Fibroblast of gingiva (primary cell): ENCODE data around the gene MAP3K4.

Experiments used
- DNase-seq: peaks from one replicate; pipeline ENCODE4 v3.0.0-alpha.2; 2011; ENCODE audit warnings: low read depth

Gene MAP3K4

DNA sequence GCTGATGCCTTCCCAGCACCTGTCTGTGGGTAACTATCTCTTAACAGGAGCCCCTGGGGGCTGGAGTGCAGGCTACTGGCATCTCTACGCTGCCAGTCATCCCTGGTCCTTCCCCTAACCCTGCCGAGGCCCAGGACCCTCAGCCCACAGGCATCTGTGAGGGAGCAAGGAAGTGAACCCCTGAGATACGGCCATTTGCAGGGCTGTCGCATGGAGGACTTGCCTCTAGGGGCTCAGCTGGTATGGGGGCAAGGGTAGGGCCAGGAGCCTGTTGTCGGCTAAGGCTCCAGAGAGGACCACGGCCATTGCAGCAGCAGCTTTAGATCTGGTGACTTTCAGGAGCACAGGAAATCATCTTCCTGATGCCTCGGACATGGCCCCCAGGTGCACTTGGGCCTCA, 49.7 kb downstream of the MAP3K4 start:
- DNase-seq: no peak

DNA sequence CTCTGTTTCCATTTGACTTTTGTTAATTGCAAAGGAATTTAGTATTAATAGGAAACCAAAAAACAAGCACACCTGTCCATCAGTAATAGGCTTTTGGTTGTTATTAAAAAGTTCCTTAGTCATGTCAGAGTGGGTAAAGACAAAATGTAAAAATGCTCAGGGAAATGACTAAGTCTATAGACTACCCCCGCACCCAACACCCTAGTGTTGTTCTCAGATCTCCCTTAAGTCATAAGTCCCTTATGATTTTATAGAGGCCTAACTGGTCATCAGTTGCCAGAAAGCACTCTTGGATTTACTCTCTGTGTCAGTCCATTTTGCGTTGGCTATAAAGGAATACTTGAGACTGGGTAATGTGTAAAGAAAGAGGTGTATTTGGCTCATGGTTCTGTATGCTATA, 52.8 kb downstream of the MAP3K4 start:
- DNase-seq: no peak

DNA sequence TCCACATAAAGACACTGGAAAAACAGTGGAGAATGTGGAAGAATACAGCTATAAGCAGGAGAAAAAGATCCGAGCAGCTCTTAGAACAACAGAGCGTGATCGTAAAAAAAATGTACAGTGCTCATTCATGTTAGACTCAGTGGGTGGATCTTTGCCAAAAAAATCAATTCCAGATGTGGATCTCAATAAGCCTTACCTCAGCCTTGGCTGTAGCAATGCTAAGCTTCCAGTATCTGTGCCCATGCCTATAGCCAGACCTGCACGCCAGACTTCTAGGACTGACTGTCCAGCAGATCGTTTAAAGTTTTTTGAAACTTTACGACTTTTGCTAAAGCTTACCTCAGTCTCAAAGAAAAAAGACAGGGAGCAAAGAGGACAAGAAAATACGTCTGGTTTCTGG, 57.1 kb downstream of the MAP3K4 start:
- peak; percentile 91 for DNase-seq

DNA sequence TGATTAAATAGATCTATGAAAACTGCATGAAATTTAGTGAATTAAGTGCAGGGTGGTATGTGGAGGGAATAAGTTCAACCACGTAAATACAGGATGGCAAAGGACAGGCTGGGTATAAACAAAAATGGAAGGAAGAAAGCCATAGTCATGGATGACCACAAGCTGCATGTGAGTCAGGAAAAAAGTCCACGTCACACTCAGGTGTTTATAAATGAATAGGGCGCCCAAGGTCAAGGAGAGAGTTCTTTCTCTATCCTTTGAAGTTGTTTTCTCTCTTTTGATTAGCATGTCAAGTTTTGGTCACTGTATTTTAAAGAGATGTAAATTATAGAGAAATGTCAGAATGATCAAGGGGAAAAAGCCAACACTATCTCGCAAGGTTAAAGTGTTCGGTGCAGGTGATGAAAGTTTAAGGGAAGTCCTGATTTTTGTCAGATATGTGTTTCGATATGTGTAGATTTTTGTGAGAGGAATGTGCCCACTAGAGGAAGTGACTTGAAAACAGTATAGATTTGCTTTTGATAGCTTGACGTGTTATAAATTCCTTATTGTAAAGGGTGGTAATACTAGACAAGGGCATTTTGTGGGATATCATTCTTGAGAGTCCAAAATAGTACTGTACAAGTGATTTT, 58.7 kb downstream of the MAP3K4 start:
- no peak for DNase-seq

DNA sequence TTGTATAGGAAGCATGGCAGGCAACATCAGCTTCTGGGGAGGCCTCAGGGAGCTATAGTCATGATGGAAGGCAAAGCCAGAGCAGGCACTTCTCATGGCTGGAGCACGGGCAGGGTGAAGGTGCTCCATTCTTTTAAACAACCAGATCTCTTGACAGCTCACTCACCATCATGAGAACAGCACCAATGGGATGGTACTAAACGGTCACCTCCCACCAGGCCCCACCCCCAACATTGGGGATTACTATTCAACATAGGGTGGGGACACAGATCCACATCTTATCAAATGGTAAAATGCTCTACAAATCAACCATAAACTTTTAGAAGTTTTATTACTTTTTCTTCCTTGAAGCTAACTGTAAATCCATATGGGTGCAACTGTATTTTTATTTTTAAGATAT, 61.5 kb downstream of the MAP3K4 start:
- DNase-seq: no peak

DNA sequence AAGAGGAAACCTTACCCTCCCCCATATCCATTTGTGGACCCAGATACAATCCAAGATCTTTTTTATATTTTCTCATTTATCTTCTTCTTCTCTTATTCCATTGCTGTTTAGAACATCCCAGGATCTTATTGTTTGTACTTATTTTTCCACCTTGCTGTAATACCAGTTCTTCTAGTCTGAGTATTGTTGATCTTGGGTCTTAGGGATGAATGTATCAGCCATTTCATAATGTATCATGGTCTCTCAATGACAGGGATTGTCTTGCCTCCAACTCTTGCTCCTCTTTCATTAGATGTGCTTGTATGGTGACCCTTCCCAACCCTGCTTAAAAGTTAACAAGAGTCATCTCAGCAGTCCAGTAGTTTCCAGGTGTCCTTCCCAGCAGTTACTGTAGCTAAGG, 63.3 kb downstream of the MAP3K4 start:
- DNase-seq: no peak

DNA sequence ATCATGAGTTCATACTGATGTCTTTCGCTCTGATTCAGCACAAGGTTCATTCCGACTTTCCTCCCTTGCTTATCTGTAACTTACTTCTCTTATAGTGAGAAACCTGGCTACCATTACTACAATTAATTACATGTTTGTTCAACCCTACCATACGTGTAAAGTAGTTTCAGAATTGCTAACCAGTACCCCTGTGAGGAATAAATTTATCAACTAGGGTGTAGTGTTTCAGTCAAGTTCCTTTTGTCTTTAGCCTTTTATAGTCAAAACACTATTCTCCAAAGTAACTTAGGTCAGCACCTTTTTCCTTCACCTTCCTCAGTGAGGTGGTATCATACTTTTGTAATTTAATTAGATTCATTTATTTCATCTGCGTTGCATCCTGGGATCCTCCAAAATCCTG, 64.9 kb downstream of the MAP3K4 start:
- DNase-seq: no peak

DNA sequence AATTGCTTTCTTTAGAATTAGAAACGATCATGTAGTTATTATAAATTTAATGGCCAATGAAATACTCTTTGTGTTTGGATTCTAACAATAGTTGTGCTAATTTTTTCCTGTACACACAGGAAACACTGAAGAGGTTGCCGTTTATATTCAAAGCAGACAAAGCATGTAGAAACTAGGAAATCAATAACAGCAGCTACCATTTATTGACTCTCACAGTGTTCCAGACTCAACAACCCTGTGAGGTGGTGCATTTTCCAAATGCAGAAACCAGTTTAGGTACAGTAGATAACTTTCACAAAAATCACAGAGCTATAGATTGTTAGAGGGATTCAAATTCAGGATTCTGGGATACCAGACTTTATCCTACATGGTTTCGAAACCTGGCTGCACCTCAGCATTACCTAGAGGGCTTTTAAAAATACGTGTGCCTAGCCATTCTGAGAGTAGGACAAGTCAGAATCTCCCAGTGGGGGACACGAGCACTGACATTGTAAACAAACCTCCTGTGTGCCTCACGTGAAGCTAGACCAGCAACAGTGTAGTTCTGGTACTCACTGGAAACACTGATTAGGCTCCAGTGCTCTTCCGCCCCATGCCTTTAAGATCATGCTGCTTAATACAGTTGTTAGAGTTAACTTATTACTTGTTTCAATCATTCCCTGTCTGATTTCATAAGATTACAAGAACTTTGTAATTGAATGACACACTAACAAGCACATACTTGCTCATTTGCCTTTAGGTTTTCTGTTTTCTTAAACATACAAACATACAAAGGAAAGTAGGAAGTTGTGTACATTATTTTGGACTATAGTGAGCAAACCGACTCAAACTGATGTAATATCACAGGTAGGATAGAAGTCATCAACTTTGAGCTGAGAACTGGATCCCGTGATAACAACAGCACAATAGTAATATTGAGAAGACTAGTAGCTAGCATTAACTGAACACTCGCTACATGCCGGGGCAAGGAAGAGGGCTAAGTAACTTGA, 65.8 kb downstream of the MAP3K4 start:
- no peak for DNase-seq

DNA sequence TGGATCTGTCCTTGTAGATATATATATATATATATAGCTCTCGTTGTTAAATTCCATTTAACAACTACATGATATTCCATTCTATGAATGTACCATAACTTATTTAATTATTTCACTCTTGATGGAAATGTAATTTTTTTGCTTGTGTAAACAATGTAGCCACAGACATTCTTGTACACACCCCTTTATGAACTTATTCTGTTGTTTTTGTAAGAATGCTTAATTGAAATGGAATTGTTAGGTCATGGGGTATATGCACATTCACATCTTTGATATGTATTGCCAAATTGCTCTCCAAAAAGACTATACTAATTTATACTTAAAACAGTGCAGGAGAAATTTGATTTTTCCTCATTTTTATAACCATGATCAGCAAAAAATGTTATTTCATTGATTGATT, 67.2 kb downstream of the MAP3K4 start:
- DNase-seq: peak; percentile 13

DNA sequence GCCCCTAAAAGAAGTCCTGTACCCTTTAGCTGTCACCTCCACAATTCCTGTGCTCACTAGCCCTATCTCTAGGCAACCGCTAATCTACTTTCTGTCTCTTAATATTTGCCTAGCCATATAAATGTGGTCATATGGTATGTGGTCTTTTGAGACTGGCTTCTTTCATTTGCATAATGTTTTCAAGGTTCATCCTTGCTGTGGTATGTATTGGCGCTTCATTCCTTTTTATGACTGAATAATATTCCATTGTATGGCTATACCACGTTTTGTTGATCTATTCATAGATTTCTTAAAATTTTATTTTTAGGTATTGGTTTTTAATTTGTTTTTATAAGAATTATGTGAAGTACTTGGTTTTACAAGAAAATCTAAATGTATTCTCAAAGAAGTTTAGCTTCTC, 70.0 kb downstream of the MAP3K4 start:
- DNase-seq: no peak

DNA sequence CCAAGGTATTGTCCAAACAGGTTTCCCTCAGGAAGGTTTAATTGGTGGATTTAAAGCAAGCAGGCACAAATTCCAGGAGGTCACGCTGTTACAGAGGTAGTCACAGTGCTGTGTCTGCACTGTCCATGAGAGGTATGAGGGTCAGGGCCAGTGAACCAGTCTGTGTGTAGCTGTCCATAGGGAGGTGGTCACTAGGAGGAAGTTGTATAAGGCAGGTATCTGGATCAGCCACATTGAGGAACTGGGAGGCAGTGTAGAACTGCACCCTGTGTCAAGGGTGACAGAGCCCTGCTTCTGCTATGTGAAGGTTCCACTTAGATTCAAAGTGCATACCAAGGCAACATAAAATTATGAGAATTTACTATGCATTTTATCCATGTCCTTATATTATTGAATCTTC, 73.3 kb downstream of the MAP3K4 start:
- DNase-seq: no peak

DNA sequence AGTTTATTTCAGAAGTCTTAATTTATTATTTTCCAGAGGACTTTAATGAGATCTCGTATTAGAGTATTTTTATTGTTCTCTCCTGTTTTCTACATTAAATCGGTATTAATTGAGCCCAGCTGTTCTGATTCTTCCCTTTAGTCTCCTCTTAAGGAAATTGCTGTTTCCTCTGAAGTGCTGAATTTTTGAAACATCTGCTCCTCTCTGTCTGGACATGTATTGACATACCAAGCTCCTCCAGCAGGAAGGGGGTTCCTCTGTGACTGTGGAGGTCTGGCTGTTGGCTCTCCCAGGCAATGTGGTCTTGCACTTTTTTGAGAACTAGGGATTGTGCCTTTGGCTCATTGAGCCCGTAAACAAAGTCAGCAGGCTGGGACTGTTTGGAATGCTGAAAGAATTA, 74.9 kb downstream of the MAP3K4 start:
- DNase-seq: peak; percentile 9

DNA sequence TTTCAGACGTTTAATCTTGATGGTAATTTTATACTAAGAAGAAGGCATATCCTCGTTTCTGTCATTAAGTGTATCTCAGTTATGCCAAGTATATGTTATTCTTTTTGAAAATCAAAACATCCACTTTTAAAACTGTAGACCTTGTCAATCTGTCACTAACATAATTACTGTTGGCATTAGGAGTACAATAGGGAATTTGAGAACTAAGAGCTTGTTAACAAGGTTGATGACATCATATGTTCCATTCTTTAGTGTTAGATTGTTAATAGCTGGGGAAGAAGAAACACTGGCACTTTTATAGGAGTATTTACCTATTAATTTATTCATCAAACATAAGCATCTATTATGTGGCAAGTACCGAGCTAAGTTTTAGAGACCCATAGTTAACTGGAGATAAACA, 76.2 kb downstream of the MAP3K4 start:
- DNase-seq: no peak

DNA sequence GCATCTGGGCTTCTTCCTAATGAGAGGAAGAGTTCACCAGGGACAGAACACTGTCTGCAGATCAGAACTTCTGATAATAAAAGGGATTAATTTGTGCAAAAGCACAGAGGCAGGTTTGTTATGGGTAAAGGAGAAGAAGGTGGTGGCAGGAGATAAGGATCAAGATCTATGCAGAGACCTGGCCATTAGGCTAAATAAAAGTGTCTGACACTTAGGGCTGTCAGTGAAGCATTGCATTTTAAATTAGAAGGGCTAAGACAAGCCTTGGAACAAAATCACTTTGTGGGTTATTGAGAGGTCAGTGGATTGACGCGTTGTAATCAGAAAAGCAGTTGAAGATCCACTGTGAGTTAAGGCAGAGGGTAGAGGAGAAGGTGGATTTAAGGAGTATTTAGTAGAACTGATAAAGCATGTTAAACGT, 76.8 kb downstream of the MAP3K4 start:
- no peak for DNase-seq

DNA sequence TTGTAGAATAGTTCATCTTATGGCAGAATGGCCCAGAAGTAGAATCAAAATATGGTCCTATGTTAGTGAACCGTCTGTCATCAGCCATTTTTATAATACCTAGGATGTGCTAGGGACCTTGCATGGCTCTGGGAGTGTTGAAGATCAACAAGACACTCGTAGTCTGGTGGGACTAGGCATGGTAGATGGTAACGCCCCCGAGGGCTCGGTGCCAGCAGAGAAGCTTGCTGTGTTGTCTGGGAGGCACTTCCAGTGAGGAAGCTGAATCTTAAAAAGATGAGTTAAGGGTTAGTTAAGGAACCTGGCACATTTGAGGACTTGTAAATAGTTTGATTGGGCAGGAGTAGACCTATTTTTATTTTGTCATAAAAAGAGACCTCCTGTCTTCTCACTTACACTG, 82.4 kb downstream of the MAP3K4 start:
- DNase-seq: no peak

DNA sequence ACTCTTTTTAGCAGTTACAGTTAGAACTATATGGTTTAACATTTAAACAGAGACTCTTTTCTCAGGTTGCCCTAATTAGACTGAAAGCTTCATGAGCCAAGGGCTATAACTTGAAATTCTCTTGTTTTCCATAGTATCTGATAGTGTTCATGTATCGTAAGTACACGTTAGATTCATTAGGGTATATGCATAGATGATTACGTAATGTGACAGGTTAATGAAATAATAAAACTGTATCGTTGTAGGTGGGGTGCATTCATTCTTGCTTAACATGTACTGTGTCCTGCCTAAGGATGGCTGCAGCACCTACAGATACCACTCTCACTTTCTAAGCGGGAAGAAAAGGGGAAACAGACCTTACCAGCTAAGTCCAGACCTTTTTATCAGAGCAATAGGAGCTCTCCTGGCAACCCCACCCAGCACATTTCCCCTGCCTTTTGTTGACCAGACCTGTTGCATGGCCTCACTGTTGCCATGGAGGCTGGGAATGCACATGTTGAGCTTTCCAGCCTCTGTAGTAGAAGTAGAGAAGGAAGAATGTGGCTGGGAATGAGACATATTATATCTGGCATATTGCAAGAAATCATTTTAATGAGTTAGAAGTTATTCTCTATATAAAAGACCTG, 83.0 kb downstream of the MAP3K4 start:
- no peak for DNase-seq

DNA sequence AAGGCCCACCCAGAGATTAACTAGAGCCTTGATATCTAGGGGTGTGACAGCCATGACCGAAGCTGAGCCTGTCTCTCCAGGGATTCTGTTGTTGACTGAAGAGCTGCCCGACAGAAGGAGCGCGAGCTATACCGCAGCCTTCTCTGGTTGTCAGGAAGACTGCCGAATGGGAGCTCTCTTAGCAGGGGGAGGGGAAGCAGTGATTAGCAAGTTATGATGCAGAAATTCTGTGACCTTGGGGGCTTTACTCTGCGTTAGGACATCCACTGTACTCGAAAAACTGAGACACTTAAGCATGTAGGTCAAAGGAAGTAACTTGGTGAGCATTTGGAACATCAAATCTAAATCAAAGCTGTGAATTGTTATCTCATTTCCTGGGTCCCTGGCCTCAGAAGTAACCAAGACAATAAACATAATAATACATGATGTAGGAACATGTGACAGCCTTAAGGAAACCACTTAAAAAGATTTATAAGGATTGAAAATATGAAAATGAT, 84.7 kb downstream of the MAP3K4 start:
- no peak for DNase-seq

DNA sequence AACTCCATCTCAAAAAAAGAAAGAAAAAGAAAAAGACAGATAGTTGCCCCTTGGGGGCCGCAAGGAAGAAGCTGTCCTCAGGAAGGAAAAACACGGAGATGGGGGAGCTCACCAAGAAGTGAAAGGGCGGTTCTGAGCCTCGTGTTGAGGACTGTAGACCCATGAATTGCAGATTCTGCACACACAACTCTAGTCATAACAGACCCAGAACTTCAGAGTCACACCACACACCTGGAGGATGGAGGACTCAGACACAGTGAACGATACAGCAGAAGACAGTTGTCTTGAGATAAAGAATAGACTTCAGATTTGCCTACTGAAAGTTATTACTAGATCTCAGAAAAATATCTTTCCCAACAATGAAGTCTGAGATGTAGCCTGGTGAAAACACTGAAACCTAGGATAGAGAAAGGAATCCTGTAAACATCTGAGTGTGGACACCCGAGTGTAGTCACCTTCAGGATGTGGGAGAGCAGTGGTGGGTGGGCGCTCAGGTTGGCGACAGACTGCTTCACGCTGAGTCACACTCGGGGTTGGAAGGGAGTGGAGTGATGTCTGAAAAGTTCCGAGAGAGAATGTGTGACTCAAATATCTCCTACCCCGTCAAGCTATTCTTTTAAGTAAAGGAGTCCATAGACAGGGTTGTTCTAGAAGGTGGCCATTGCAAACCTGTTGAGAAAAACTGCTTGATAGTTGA, 88.1 kb downstream of the MAP3K4 start:
- DNase-seq: peak; percentile 4

DNA sequence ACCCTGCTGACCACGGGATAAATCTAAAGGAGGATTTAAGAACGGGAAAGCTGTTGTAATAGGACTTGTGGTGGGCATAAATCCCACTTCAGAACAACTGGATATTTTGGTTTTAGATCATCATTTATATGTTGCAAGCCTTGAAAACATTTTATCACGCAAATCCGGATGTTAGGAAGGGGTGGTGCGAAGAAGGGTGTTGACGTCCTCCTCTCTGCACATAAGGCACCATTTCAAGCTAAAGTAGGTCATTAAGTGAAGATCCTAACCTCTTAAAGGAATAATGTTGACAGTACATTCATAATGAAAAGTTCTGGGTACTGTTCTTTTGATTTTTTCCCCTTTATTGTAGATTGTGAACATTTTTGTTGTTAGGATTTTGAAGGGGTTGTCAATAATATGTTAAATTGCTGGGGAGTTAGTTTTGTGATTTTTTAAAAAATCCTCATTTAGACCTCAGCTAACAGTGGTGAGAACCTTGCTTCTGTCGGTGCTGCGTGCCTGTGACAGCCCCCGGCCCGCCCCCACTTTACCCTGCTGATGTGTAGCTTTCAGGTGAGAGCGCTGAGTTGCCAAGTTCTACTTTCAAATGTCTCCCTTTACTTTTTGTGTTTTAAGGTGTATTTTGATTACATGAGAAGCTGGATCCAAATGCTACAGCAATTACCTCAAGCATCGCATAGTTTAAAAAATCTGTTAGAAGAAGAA, 88.8 kb downstream of the MAP3K4 start:
- DNase-seq: no peak

DNA sequence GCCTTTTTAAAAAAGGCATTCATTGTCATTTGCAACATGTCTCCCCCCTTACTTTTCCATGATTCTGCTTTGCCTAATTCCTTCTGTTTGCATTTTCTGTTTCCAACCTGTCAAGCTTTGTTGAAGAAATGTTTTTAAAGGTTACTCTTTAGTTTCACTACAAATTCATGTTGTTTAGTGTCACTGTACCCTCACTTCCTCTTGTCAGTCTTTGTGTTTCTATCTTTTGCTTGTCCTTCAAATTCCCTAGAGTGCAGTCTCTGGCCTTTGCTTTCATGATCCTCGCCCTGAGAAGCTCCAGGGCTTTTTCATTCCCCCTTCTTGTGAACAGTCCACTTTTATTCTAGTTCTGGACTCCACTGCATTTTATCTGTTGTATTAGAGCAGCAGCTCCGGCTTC, 90.6 kb downstream of the MAP3K4 start:
- DNase-seq: no peak

DNA sequence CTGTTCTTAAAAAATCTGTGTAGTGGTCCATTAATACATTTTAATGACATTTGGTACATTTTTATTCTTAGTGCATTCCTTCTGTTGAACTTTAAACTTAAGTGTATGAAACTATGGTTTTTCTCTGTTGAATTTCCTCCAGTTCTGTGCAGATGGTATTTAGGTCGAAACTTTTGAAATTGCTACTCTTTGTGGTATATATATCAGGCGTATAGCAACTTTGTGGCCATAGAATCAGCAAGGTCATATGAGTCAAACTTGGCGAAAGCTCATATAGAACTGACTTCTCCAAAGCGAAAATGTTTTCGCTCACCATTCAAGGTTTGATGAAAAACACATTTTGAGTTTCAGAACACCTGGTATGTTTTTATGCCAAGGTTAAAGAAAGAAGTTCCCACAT, 93.7 kb downstream of the MAP3K4 start:
- no peak for DNase-seq
